WI38 (cell line): ENCODE results near the gene SAXO1.

Experiments
- H3K4me3 ChIP-seq: 2 replicates; pipeline ENCODE4 v1.5.1; 2011; ENCODE audit warnings: low read depth, mild to moderate bottlenecking, control low read depth, low read length
- TF ChIP-seq, protein P1 (sequence below): IDR thresholded peaks from 2 replicates; pipeline ENCODE4 v1.5.1; 2012; ENCODE audit warnings: low read depth, mild to moderate bottlenecking, control low read depth, low read length

SAXO1 gene, protein sequence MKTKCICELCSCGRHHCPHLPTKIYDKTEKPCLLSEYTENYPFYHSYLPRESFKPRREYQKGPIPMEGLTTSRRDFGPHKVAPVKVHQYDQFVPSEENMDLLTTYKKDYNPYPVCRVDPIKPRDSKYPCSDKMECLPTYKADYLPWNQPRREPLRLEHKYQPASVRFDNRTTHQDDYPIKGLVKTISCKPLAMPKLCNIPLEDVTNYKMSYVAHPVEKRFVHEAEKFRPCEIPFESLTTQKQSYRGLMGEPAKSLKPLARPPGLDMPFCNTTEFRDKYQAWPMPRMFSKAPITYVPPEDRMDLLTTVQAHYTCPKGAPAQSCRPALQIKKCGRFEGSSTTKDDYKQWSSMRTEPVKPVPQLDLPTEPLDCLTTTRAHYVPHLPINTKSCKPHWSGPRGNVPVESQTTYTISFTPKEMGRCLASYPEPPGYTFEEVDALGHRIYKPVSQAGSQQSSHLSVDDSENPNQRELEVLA

DNA sequence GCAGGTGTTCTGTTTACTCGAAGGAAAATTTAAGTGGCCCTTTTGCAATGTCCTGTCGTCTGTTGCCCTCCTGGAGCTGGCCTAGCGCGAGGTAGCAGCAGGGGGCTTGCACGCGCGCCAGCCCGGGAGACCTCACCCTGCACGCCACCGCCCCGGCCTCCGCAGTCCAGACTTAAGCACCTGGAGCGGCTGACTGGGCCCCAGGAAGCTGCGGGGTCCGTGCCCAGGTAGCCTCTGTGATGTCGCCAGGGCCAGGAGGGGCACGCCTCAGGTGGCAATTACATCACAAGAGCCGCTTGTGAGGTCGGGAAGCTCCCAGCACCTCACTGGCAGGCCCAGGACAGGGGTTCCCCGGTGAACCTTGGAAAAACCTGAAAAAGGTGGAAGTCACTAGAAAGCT lies at the start of gene SAXO1:
Gene SAXO1 (minus strand): TSS at position 195 of the 400 bp plus-strand sequence. CDS start 301 bp downstream, outside the sequence.
- no peak within 1 kb of the TSS for H3K4me3 ChIP-seq
- TF ChIP-seq, protein P1, sequence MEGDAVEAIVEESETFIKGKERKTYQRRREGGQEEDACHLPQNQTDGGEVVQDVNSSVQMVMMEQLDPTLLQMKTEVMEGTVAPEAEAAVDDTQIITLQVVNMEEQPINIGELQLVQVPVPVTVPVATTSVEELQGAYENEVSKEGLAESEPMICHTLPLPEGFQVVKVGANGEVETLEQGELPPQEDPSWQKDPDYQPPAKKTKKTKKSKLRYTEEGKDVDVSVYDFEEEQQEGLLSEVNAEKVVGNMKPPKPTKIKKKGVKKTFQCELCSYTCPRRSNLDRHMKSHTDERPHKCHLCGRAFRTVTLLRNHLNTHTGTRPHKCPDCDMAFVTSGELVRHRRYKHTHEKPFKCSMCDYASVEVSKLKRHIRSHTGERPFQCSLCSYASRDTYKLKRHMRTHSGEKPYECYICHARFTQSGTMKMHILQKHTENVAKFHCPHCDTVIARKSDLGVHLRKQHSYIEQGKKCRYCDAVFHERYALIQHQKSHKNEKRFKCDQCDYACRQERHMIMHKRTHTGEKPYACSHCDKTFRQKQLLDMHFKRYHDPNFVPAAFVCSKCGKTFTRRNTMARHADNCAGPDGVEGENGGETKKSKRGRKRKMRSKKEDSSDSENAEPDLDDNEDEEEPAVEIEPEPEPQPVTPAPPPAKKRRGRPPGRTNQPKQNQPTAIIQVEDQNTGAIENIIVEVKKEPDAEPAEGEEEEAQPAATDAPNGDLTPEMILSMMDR: no peak

DNA sequence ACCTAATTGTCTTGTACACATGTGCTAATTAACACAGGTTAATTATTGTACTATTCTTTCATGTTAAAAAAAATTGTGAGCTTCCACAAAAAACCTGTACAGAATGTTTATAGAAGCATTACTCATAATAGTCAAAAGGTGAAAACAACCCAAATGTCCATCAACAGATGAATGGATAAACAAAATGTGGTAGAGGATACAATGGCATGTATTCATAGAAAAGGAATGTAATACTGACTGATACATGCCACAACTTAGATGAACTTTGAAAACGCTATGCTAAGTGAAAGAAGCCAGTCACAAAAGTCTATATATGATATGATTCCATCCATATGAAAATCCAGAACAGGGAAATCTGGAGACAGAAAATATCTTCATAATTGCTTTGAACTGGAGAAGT lies 41.8 kb upstream of the SAXO1 start:
- TF ChIP-seq, protein P1: no peak
- H3K4me3 ChIP-seq: no peak overlapping the region

DNA sequence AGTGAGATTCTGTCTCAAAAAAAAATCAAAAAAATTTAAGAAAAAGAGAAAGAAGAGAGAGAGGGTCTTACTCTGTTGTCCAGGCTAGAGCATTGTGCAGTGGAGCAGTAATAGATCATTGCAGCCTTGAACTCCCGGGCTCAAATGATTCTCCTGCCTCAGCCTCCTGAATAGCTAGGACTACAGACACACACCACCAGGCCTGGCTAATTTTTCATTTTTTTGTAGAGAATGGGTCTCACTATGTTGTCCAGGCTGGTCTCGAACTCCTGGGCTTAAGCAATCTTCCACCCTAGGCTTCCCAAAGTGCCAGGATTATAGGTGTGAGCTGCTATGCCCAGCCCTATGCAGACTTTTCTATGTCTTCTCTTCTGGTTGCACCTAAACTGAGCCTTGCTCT lies 41.2 kb upstream of the SAXO1 start:
- TF ChIP-seq, protein P1: no peak

DNA sequence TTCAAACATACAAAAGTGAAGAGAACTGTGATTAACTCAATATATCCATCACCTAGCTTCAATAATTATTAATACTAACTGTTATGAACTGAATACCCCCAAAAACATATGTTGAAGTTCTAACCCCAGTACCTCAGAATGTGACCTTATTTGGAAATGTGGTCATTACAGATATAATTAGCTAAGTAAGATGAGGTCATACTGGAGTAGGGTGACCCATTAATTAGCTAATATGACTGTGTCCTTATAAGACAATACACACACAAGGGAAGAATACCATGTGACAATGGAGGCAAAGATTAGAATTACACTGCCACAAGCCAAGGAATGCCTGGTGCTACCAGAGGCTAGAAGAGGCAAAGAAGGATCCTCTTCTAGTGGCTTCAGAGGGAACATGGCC lies 24.0 kb upstream of the SAXO1 start:
- TF ChIP-seq, protein P1: no peak

More for the DNA sequence above, 41.2 kb upstream of the SAXO1 start:
- H3K4me3 ChIP-seq: no peak overlapping the region

DNA sequence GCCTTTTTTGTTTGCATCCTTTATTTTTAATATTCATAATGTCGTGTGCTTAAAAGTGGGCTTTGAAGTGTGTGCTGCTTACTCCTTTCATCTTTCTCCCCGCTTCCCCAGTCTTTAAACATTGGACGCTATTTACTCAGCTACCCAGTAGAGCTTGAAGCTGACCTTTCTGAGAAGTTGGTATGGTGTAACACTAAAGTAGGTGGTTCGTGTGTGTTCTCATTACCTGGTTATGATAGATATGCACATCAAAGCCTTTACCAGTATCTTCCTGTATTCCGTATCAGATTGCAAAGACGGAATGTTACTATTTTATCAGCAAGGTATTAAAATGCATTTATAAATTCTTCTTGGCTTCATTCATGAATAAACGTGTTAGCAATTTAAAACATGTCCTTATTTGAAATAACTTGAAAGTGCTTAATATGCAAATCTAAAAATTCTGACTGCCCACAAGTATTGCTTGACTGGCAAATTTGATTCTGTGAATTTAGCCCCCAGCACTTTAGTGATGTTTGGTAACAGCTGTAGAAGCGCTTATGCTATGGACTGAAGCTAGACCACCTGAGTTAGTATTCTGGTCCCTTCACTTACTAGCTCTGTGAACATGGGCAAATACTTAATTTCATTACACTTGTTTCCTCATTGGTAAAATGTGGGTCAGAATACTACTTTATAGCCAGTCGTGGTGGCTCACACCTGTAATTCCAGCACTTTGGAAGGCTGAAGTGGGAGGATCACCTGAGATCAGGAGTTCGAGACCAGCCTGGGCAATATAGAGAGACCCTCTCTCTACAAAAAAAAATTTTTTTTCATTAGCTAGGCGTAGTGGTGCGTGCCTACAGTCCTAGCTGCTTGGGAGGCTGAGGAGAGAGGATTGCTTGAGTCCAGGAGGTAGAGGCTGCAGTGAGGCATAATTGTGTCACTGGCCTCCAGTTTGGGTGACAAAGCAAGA lies 17.9 kb upstream of the SAXO1 start:
- peak overlapping the region; percentile 93 for H3K4me3 ChIP-seq
- TF ChIP-seq, protein P1: no peak

More for the DNA sequence above, 24.0 kb upstream of the SAXO1 start:
- no peak overlapping the region for H3K4me3 ChIP-seq

DNA sequence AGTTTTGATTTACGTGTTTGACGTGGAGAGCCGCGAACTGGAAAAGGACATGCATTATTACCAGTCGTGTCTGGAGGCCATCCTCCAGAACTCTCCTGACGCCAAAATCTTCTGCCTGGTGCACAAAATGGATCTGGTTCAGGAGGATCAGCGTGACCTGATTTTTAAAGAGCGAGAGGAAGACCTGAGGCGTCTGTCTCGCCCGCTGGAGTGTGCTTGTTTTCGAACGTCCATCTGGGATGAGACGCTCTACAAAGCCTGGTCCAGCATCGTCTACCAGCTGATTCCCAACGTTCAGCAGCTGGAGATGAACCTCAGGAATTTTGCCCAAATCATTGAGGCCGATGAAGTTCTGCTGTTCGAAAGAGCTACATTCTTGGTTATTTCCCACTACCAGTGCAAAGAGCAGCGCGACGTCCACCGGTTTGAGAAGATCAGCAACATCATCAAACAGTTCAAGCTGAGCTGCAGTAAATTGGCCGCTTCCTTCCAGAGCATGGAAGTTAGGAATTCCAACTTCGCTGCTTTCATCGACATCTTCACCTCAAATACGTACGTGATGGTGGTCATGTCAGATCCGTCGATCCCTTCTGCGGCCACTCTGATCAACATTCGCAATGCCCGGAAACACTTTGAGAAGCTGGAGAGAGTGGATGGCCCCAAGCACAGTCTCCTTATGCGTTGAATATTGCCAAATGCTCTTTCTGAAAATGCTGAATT lies 17.1 kb upstream of the SAXO1 start:
- TF ChIP-seq, protein P1: no peak

More for the DNA sequence above, 17.1 kb upstream of the SAXO1 start:
- H3K4me3 ChIP-seq: peak overlapping the region; percentile 93
